Gastrocnemius medialis (tissue), 4 donors: ENCODE results near the gene RSPH10B.
"Not testable (repeated sequence)": the region's sequence is repeated elsewhere in the genome, so short reads cannot be mapped to it uniquely, and the experiment has no call there.

ENCODE experiments used
- POLR2A ChIP-seq, 2 donors: fragments of 450-650 bp; IDR thresholded peaks; one replicate each; pipeline ENCODE4 v1.6.1; 2017; ENCODE audit warnings: antibody characterized with exemption in 2 of 2, mild to moderate bottlenecking in 2 of 2, moderate library complexity in 2 of 2
- TF ChIP-seq, protein P1 (sequence below), 5 experiments: fragments of 450-650 bp in 3 of 5; fragments of 200-600 bp in 2 of 5; sonication (generic) in 2 of 5; IDR thresholded peaks in 4 of 5; conservative IDR thresholded peaks in 1 of 5; 1 replicate in 4 of 5; 2 replicates in 1 of 5; pipeline ENCODE4 v1.5.1; 2016 to 2019; ENCODE audit warnings: antibody characterized with exemption in 5 of 5, mild to moderate bottlenecking in 3 of 5, moderate library complexity in 3 of 5

DNA sequence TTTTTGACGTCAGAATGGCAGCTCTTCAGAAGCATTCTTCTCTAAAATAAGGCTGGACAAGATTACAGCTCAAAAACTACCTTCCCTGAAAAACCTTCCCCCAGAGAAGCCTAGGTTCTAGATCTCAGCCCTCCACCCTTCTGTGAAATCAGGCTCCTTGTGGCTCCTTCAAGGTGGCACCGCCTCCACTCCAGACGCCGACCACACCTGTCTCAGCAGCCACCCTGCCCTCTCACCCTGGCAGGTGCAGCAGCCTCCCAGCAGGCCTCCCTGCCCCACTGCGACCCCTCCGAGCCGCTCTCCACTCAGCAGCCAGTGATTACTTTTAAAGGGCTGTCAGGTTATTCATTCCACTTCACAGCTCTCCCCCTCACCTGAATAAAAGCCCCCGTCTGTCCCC, 3.1 kb upstream of the RSPH10B start:
- TF ChIP-seq, protein P1, sequence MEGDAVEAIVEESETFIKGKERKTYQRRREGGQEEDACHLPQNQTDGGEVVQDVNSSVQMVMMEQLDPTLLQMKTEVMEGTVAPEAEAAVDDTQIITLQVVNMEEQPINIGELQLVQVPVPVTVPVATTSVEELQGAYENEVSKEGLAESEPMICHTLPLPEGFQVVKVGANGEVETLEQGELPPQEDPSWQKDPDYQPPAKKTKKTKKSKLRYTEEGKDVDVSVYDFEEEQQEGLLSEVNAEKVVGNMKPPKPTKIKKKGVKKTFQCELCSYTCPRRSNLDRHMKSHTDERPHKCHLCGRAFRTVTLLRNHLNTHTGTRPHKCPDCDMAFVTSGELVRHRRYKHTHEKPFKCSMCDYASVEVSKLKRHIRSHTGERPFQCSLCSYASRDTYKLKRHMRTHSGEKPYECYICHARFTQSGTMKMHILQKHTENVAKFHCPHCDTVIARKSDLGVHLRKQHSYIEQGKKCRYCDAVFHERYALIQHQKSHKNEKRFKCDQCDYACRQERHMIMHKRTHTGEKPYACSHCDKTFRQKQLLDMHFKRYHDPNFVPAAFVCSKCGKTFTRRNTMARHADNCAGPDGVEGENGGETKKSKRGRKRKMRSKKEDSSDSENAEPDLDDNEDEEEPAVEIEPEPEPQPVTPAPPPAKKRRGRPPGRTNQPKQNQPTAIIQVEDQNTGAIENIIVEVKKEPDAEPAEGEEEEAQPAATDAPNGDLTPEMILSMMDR (IDR thresholded peaks at IDR 0.05 in 4 of 5, conservative IDR thresholded peaks at IDR 0.05 in 1 of 5), result not testable (repeated sequence)
- not testable (repeated sequence) for TF ChIP-seq POLR2A (IDR thresholded peaks at IDR 0.05)
